ENCODE measurements around the gene IL18.

IL18 gene

DNA sequence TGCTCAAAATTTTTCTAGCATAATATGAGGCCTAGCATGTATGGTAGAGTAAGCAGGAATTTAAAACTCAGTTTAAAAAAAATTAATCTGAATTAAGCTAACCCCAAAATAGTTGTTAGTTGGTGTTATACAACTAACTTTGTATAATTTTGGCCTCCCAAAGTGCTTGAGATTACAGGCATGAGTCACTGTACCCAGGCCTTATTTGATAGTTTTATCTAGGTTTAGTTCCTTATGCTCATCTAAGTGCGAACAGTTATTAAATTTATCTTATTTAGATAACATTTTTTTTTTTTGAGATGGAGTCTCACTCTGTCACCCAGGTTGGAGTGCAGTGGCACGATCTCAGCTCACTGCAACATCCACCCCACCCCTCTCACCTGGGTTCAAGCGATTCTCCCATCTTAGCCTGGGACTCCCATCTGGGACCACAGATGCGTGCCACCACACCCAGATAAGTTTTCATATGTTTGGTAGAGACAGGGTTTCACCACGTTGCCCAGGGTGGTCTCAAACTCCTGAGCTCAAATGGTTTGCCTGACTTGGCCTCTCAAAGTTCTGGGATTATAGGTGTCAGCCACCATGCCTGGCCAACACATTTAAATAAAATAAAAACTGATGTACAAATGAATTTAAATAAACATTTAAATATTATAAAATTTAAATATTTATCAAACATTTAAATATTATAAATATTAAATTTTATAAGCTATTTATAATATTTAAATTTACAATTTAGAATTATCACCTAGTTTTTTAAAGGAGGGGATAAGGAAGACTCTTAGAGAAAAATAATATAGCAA lies 7.5 kb downstream of the IL18 start:
- in situ Hi-C loops (cut with HindIII; ENCODE audit: low sequenced_read_pairs): no loop called here
- no peak for DNase-seq (ENCODE audit: low read depth, low spot score)
- TF ChIP-seq, protein P1, sequence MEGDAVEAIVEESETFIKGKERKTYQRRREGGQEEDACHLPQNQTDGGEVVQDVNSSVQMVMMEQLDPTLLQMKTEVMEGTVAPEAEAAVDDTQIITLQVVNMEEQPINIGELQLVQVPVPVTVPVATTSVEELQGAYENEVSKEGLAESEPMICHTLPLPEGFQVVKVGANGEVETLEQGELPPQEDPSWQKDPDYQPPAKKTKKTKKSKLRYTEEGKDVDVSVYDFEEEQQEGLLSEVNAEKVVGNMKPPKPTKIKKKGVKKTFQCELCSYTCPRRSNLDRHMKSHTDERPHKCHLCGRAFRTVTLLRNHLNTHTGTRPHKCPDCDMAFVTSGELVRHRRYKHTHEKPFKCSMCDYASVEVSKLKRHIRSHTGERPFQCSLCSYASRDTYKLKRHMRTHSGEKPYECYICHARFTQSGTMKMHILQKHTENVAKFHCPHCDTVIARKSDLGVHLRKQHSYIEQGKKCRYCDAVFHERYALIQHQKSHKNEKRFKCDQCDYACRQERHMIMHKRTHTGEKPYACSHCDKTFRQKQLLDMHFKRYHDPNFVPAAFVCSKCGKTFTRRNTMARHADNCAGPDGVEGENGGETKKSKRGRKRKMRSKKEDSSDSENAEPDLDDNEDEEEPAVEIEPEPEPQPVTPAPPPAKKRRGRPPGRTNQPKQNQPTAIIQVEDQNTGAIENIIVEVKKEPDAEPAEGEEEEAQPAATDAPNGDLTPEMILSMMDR (IDR thresholded peaks at IDR 0.05; ENCODE audit: low read depth, low read length): no peak
- H3K4me3 ChIP-seq (ENCODE audit: low read depth, low read length): no peak overlapping the region

DNA sequence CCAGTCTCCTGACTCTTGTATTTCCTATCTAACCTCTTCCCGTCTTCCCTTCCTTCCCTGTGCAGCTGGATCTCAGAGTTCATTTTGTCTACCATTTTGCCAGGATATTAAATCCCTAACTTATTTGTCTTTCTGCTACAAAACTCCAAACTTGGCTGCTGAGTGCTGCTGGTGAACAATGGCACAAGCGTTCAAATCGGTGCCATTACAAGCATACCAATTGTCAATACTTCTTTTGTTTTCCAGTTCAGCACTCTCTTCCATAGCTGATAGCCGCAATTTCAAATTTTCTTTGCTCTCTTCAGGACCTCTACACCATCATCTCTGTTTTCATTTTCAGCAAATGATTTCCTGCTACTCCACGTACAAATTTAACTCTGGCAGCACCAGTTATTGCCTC lies 13.4 kb downstream of the IL18 start:
- TF ChIP-seq, protein P1 (IDR thresholded peaks at IDR 0.05; ENCODE audit: low read depth, low read length): no peak
- DNase-seq (ENCODE audit: low read depth, low spot score): no peak
- in situ Hi-C loops (cut with HindIII; ENCODE audit: low sequenced_read_pairs): no loop called here
- no peak overlapping the region for H3K4me3 ChIP-seq (ENCODE audit: low read depth, low read length)

DNA sequence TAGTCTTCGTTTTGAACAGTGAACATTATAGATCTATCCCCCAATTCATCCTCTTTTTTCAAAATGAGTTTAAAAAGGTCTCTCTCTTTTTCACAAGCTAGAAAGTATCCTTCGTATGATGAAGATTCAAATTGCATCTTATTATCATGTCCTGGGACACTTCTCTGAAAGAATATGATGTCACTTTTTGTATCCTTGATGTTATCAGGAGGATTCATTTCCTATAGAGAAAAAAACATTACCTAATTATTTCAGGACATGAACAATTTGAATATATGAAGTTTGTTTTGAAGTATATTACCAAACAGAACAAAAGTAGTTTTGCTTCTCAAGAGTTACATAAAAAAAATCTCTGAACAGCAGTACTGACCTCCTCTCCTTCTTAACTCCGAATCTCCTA lies 20.3 kb downstream of the IL18 start:
- TF ChIP-seq, protein P1 (IDR thresholded peaks at IDR 0.05; ENCODE audit: low read depth, low read length): no peak
- H3K4me3 ChIP-seq (ENCODE audit: low read depth, low read length): no peak overlapping the region
- in situ Hi-C loops (cut with HindIII; ENCODE audit: low sequenced_read_pairs): no loop called here
- DNase-seq (ENCODE audit: low read depth, low spot score): no peak

DNA sequence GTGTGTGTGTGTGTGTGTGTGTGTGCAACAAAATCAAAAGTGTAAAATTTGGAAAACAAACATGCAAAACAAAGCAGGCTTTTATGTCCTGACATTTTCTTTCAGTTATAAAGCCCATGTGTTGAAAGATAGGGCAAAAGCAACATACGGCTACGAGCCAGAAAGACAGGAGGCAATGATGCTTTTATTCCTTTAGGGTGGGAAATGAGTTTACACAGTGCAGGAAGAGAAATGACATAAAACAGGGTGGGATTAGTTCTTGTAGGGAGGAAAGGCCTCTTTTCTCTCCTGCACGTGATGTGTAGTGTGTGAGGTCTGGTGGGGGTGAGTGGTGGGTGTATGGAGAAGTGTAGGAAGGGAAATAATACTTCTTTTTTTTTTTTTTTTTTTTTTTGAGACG lies 29.4 kb downstream of the IL18 start:
- no peak overlapping the region for H3K4me3 ChIP-seq (ENCODE audit: low read depth, low read length)
- TF ChIP-seq, protein P1 (IDR thresholded peaks at IDR 0.05; ENCODE audit: low read depth, low read length): no peak
- in situ Hi-C loops (cut with HindIII; ENCODE audit: low sequenced_read_pairs): no loop called here
- DNase-seq (ENCODE audit: low read depth, low spot score): no peak

DNA sequence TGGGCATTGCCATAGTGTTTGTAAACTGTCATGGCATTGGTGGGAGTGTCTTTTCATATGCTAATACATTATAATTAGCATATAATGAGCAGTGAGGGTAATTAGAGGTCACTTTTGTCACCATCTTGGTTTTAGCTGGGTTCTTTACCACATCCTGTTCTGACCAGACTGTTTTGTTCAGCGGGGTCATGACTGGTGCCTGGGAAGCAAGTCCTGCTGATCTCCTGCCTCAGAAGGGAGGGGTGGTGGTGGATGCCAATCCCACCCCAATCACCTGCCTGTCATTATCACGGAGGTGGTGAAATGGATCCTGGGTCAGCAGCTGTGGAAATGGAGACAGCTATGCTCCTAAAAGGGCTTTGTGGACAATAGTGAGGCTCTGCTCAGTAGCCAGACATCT lies 31.2 kb downstream of the IL18 start:
- TF ChIP-seq, protein P1 (IDR thresholded peaks at IDR 0.05; ENCODE audit: low read depth, low read length): no peak
- H3K4me3 ChIP-seq (ENCODE audit: low read depth, low read length): no peak overlapping the region
- in situ Hi-C loops (cut with HindIII; ENCODE audit: low sequenced_read_pairs): no loop called here
- DNase-seq (ENCODE audit: low read depth, low spot score): no peak

DNA sequence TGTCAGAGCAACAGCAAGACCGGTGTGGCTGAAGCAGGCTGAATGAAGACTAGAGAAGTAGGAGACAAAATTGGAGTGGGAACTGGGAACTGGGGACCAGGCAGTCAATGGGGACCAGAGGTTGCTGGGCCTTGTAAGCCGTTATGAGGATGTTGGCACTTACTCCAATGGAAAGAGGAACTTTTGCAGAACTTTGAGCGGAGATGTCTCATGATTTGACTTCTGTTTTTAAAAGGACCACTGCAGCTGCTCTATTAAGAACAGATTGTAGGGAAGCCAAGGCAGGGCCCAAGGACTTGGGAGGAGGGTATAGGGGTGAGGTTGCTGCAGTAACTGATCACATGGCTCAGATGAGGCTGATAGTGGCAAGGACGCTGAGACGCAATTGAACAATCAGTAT lies 34.2 kb downstream of the IL18 start:
- in situ Hi-C loops (cut with HindIII; ENCODE audit: low sequenced_read_pairs): no loop called here
- no peak overlapping the region for H3K4me3 ChIP-seq (ENCODE audit: low read depth, low read length)
- TF ChIP-seq, protein P1 (IDR thresholded peaks at IDR 0.05; ENCODE audit: low read depth, low read length): no peak
- no peak for DNase-seq (ENCODE audit: low read depth, low spot score)

Data from astrocyte of the spinal cord (primary cell).